Measurements from ENCODE around the gene OASL. TPM values are rescaled to one million over a fixed set of nuclear protein-coding genes. Genes with fewer than 3 reads are reported as not detected.

Gene OASL
- total RNA-seq, 4 donors from 2014 or later = 0.65 to 5.6 (median 2.1) TPM

GRCh38 chr12:120981407-120981941, 57.6 kb downstream of the OASL start:
- ATAC-seq (ENCODE audit: low FRiP score) (no peak), DNase-seq (ENCODE audit: low spot score) (no peak)
- no peak for TF ChIP-seq CTCF (IDR thresholded peaks at IDR 0.05)

GRCh38 chr12:120980800-120981368, 58.2 kb downstream of the OASL start:
- no peak for ATAC-seq (ENCODE audit: low FRiP score)
- DNase-seq (ENCODE audit: low spot score) = no peak
- TF ChIP-seq CTCF (IDR thresholded peaks at IDR 0.05) = no peak

GRCh38 chr12:120979862-120980696, 59.0 kb downstream of the OASL start:
- TF ChIP-seq CTCF (IDR thresholded peaks at IDR 0.05) = no peak
- DNase-seq (ENCODE audit: low spot score) (no peak), ATAC-seq (ENCODE audit: low FRiP score) (no peak)

GRCh38 chr12:120979220-120979861, 59.7 kb downstream of the OASL start:
- ATAC-seq (ENCODE audit: low FRiP score) = no peak
- no peak for TF ChIP-seq CTCF (IDR thresholded peaks at IDR 0.05)
- no peak for DNase-seq (ENCODE audit: low spot score)

- no peak for TF ChIP-seq CTCF (IDR thresholded peaks at IDR 0.05)
- ATAC-seq (ENCODE audit: low FRiP score) = no peak
- DNase-seq (ENCODE audit: low spot score) = no peak
Observed at GRCh38 chr12:120978296-120979219, 60.5 kb downstream of the OASL start, which contains the start of gene HNF1A. Gene HNF1A (plus strand): TSS chr12:120978543. CDS start chr12:120978769, 226 bp downstream.
